G401.6 (cell line): ENCODE measurements around the gene MT1A.

Experiments used
- FAIRE-seq: peaks from 2 replicates; lab custom pipeline; 2012; peaks lifted over from hg19 to GRCh38; lab: Jason Lieb, UNC

MT1A gene

DNA sequence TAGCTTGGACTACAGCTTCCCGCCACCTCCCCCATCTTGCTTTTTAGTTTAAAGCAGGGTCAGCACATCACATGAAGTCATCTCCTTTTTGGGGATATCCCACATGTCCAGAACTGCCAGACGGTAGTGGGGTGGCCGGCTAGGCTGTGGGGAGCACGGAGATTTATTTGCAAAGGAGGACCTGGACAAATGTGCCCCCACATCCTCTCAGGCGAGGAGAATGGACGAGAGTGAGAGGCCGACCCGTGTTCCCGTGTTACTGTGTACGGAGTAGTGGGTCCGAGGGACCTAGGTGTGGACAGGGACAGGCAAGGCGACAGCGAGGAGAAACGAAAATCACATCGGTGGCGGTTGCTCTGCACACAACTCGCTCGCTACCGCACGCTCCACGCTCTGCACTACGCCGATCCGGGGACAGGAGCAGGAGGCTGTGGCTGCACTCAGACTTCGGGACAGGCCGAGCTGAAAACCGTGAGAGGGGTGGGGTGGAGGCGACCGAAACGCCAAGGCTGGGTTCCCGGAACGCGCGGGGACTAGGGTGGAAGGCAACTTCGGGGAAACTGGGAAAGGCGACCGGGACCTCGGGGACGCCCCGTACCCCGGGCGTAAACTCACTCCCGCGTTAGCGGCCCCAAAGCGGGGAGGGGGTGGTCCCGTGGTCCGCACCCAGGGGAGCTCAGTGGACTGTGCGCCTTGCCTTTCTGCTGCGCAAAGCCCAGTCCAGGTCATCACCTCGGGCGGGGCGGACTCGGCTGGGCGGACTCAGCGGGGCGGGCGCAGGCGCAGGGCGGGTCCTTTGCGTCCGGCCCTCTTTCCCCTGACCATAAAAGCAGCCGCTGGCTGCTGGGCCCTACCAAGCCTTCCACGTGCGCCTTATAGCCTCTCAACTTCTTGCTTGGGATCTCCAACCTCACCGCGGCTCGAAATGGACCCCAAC lies at the start of gene MT1A:
MT1A (plus strand) TSS at position 853 of the 937 bp plus-strand sequence; CDS start at position 926, 73 bp downstream.
- FAIRE-seq, result no peak

GRCh38 chr16:56588781-56589140 lies 49.7 kb upstream of the MT1A start:
- FAIRE-seq, result no peak

- no peak for FAIRE-seq
These were observed 49.1 kb upstream of the MT1A start, which contains the start of gene MT3 for GRCh38 chr16:56589141-56590039. MT3 (plus strand) TSS chr16:56589528; CDS start chr16:56589591, 63 bp downstream.

DNA sequence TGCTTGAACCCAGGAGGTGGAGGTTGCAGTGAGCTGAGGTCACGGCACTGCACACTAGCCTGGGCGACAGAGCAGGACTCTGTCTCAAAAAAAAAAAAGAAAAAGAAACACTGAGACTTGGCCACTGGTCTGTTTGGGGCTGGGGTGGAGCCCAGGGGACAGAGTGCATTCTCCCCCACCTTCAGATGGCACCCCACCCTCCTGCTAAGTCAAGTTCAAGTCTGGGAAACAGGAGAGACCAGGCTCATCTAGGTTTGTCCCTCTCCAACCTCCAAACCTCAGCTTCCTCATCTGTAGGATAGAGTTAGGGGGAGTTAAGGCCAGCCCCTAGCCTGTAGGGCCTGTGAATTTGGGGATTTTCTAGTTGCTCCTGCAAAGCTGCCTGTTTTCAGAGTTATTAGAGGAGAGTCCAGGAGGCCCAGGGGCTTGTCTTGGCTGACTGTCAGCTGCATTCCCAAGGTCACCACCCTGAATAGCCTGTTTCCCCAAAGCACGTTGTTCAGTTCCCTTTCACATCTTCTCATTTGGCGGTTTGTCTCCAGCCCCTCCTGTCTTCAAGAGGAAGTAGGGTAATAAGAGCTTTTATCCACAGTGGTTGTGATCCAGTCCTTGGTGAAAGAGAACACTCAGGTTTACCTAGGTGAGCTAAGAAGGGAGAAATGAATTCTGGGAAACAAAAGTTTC lies 46.9 kb upstream of the MT1A start:
- FAIRE-seq, result no peak

- FAIRE-seq, result no peak
These were observed 44.7 kb upstream of the MT1A start for GRCh38 chr16:56593573-56594291.

DNA sequence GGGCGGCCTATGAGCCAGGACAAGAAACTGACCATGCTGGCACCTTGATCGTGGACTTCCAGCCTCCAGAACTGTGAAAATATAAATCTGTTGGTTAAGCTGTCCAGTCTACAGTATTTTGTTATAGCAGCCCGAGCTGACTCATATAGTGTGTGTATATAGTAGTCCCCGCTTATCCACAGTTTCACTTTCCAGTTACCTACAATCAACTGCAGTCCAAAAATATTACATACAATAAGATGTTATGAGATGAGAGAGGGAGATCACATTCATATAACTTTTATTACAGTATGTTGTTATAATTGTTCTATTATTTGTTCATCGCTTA lies 44.2 kb upstream of the MT1A start:
- FAIRE-seq, result no peak

- no peak for FAIRE-seq
These were observed 38.0 kb upstream of the MT1A start for GRCh38 chr16:56600398-56600999.

GRCh38 chr16:56601325-56601724 lies 37.1 kb upstream of the MT1A start:
- no peak for FAIRE-seq

GRCh38 chr16:56603589-56603988 lies 34.9 kb upstream of the MT1A start:
- no peak for FAIRE-seq

- no peak for FAIRE-seq
These were observed 33.5 kb upstream of the MT1A start for GRCh38 chr16:56604966-56605365.

GRCh38 chr16:56605475-56605874 lies 33.0 kb upstream of the MT1A start:
- FAIRE-seq, result no peak

DNA sequence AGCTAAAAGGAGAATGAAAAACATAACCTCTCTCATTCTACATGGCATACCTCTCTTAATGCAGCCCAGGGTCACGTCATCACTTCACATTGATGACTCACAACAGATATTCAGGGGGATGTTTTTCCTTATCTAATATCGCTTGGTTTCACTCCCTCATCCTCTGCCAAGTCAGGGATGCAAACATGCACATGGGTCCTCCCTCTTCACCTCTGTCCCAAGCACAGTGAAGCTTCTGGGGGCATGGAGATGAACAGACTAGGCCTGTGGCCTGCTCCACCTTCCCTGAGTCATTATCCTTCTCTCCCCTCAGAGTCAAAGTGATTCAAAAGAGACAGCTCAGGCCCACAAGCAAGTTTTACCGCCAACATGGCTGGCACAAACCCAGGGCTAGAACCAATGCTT lies 32.4 kb upstream of the MT1A start:
- no peak for FAIRE-seq

DNA sequence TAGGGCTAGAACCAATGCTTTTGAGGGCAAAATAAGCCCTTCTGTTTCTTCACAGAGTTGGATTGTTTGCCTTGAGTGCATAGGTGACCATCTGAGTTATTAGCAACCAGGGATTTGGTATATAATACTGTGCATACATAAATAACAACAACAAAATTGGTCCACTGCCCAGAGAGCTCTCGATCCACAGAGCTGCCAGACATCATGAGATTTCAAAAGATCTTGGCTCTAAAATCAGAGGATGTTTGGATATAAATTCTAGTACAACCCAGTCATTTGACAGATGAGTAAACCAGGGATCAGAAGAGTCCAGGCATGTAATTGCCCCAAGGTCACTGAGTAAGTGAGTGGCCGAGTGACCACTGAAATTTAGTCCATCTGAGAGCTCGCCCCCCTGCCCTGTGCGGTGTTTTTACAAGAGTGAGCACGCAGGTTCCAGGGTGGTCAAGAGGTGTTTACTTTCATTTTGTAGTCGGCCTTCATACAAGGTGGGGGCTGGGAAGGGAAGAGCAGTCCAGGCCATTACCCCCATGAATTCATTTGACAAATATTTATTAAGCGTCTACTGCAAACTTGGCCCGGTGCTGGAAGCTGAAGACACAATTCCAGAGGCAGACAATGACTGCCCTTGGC lies 31.9 kb upstream of the MT1A start:
- no peak for FAIRE-seq

GRCh38 chr16:56607109-56607618 lies 31.3 kb upstream of the MT1A start:
- FAIRE-seq, result no peak

GRCh38 chr16:56607675-56608042 lies 30.8 kb upstream of the MT1A start:
- no peak for FAIRE-seq

DNA sequence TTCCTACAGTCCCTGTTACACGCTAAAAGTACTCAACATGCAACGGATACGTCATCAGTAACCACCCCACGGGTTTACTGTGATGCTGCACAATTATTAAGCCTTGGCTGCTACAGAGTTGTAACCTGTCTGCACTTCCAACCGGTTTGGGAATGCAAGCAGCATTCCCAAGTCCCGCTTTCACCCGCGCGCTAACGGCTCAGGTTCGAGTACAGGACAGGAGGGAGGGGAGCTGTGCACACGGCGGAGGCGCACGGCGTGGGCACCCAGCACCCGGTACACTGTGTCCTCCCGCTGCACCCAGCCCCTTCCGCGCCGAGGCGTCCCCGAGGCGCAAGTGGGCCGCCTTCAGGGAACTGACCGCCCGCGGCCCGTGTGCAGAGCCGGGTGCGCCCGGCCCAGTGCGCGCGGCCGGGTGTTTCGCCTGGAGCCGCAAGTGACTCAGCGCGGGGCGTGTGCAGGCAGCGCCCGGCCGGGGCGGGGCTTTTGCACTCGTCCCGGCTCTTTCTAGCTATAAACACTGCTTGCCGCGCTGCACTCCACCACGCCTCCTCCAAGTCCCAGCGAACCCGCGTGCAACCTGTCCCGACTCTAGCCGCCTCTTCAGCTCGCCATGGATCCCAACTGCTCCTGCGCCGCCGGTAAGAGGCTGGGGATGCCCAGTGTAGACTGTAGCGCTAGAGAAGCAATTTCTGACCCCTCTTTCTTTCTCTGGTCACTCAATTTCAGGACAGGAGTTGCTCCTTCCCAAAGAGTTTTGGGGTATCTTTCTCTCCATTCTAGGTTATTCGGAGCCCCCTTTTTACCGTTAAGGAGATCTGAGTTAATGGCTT lies 30.2 kb upstream of the MT1A start, which contains the start of gene MT2A:
MT2A (plus strand) TSS at position 542 of the 833 bp plus-strand sequence; CDS start at position 614, 72 bp downstream.
- FAIRE-seq, result no peak

DNA sequence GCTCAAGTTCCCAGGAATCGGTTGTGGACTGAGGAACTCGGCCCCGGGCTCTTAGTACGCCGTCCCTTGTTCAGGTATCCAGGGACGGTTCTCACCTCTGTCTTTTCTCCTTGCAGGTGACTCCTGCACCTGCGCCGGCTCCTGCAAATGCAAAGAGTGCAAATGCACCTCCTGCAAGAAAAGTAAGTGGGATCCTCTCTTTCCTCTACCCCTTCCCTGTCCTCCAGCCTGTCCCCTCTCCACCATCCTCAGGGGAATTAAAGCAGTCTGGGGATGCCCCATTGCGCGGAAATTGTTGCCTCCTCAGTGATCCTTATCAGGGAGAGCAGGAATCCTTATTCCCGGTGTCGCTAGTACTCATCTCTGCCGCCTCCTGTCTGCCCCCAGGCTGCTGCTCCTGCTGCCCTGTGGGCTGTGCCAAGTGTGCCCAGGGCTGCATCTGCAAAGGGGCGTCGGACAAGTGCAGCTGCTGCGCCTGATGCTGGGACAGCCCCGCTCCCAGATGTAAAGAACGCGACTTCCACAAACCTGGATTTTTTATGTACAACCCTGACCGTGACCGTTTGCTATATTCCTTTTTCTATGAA lies 29.5 kb upstream of the MT1A start:
- no peak for FAIRE-seq

DNA sequence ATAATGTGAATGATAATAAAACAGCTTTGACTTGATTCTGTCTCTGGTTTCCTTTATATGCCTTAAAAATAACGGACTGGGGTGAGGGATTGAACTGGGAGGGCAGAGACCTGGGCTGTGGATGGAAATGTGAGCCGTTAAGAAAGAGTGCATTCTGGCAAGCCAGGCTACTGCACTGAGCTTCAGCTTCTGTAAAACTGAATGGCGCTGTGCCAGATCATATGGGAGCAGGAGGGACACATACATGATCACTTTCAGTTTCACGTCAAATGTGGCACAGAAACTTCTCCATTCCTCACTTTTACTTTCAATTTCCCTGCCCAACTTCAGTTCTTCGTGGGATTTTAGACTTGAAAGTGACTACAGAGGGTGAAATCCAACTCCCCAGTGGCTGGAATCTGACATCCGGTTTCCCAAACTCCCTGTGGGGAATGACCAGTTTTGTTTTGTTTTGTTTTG lies 29.0 kb upstream of the MT1A start:
- no peak for FAIRE-seq

DNA sequence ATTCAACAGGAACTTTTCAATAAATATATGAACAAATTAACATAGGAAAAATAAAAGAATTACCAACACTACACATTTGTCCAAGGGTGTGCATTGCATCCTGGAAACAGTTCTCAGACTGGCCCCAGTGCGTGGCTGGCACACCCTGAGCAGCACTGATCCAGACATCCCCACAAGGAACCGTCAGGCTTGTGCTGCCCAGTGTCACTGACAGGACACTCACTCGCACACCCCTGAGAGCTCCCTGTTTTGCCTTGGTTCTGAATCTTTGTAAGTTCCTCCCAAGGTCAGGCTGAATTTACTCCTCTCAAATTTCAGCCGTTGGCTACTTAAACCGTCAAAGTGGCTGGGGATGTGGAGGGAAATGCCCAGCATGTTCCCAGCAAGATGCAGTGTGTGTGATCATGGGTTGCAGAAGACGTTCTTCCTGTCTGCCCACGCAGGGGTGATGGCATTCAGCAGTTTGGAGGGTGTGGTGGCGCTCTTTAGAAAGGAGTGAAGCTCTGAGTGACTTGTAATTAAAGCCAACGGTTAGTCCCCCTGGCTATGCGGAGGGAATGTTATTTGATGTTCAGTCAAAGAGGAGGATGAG lies 28.4 kb upstream of the MT1A start:
- FAIRE-seq, result no peak
